ENCODE measurements around the gene ELAVL1.

GRCh38 chr19:7980635-7981121 lies 24.8 kb downstream of the ELAVL1 start:
- no peak for TF ChIP-seq POLR2A (IDR thresholded peaks at IDR 0.05)
- TF ChIP-seq CTCF (IDR thresholded peaks at IDR 0.05), result no peak
